AG04449 (cell line): ENCODE data around the gene ZP4.

Experiments
- CTCF ChIA-PET: fragments of 350-600 bp; formaldehyde crosslinking; extraction: SDS; loops from one replicate; lab custom pipeline; 2021; ENCODE audit warnings: antibody characterized with exemption; lab: Yijun Ruan, JAX
- POLR2A ChIA-PET: fragments of 400-600, 350-600 bp; formaldehyde crosslinking; extraction: SDS; loops from one replicate; lab custom pipeline; 2020; ENCODE audit warnings: antibody characterized with exemption, inconsistent platforms; lab: Yijun Ruan, JAX
- DNase-seq: peaks from one replicate; pipeline ENCODE4 v3.0.0-alpha.2; 2010; ENCODE audit warnings: low read depth, low spot score
- H3K4me3 ChIP-seq: 2 replicates; pipeline ENCODE4 v1.5.1; 2011; ENCODE audit warnings: low read depth, mild to moderate bottlenecking, control low read depth, low read length
- CTCF ChIP-seq: IDR thresholded peaks from one replicate; pipeline ENCODE4 v1.5.1; 2011; ENCODE audit warnings: mild to moderate bottlenecking, moderate library complexity, low read length, control low read depth, inconsistent platforms; ENCODE audit not compliant: insufficient read depth; ENCODE audit errors: missing control alignments

The ZP4 gene

GRCh38 chr1:237873487-237874211, 17.1 kb downstream of the ZP4 start:
- CTCF ChIA-PET = no interaction called here
- no peak for DNase-seq

GRCh38 chr1:237868817-237869600, 21.7 kb downstream of the ZP4 start:
- H3K4me3 ChIP-seq = no peak overlapping the region
- no peak for TF ChIP-seq CTCF
- ChIA-PET CTCF (no interaction called here), POLR2A (no interaction called here)
- no peak for DNase-seq

More at GRCh38 chr1:237873487-237874211, 17.1 kb downstream of the ZP4 start:
- no peak overlapping the region for H3K4me3 ChIP-seq
- POLR2A ChIA-PET = no interaction called here
- TF ChIP-seq CTCF = no peak

- CTCF ChIA-PET = no interaction called here
- no peak for DNase-seq
- POLR2A ChIA-PET = no interaction called here
- no peak for TF ChIP-seq CTCF
- no peak overlapping the region for H3K4me3 ChIP-seq
These were observed 23.3 kb downstream of the ZP4 start for GRCh38 chr1:237867380-237867888.

GRCh38 chr1:237864338-237865244, 26.1 kb downstream of the ZP4 start:
- H3K4me3 ChIP-seq = peak overlapping the region; percentile 16; the same call in 1 of the 2 replicates
- no peak for DNase-seq
- POLR2A ChIA-PET = no interaction called here
- CTCF ChIA-PET = interaction anchor here (1.1 to 2.1 kb wide), 3 partner anchors 9 to 1092 kb away, joined by 3 to 8 read pairs (median 3); no protein-coding TSS in a partner anchor
- TF ChIP-seq CTCF = peak; percentile 81

- ChIA-PET CTCF (interaction anchor here (2.1 kb wide), 1 partner anchor 1089 kb away, joined by 8 read pairs; no protein-coding TSS in a partner anchor), POLR2A (no interaction called here)
- H3K4me3 ChIP-seq = no peak overlapping the region
- no peak for TF ChIP-seq CTCF
- no peak for DNase-seq
These were observed 27.5 kb downstream of the ZP4 start for GRCh38 chr1:237863234-237863633.
